IMR-90 (cell line): ENCODE data around the gene KLK14. TPM values are rescaled to one million over a fixed set of nuclear protein-coding genes. Genes with fewer than 3 reads are reported as not detected.

Experiments
- ATAC-seq: fragments of 200-7000 bp; cut with Tn5 transposase; 2 replicates; pipeline ENCODE4 v1.9.1; 2020; ENCODE audit warnings: low read depth, mild to moderate bottlenecking, moderate library complexity
- BruUV-seq: library from RNA; stranded (reverse); fragments of 400-500 nt; replicated peaks from 2 replicates; lab custom pipeline; 2021; lab: Mats Ljungman, UMichigan
- CTCF ChIA-PET: fragments of 300-600 bp; formaldehyde crosslinking; extraction: SDS; loops from one replicate; lab custom pipeline; 2021; ENCODE audit warnings: antibody characterized with exemption; lab: Yijun Ruan, JAX
- POLR2A ChIA-PET: fragments of 300-600 bp; sonication (Branson Sonifier 250); formaldehyde crosslinking; loops from one replicate; lab custom pipeline; 2022; ENCODE audit warnings: antibody characterized with exemption; ENCODE audit not compliant: unreplicated experiment; lab: Charles Lee
- DNase-seq: peaks from one replicate; pipeline ENCODE4 v3.0.0; 2013
- H2AFZ ChIP-seq: replicated peaks from 2 replicates; pipeline ENCODE3; 2013; ENCODE audit warnings: low read length, mild to moderate bottlenecking; ENCODE audit not compliant: poor library complexity
- H2AK5ac ChIP-seq: 2 replicates; pipeline ENCODE4 v1.6.1; 2013; ENCODE audit warnings: low read depth, low read length, inconsistent platforms
- H2AK9ac ChIP-seq: replicated peaks from 2 replicates; pipeline ENCODE3; 2013; ENCODE audit warnings: mild to moderate bottlenecking, low read depth, low read length, moderate library complexity; ENCODE audit not compliant: poor library complexity
- H2BK120ac ChIP-seq: 2 replicates; pipeline ENCODE4 v1.6.1; 2013; ENCODE audit warnings: low read depth, low read length, inconsistent platforms
- H2BK15ac ChIP-seq: 3 replicates; pipeline ENCODE4 v1.6.1; 2013; ENCODE audit warnings: low read depth, low read length, inconsistent platforms
- H2BK20ac ChIP-seq: 2 replicates; pipeline ENCODE4 v1.6.1; 2013; ENCODE audit warnings: low read depth, mild to moderate bottlenecking, inconsistent platforms, low read length, moderate library complexity
- H2BK5ac ChIP-seq: 2 replicates; pipeline ENCODE4 v1.6.1; 2013; ENCODE audit warnings: mild to moderate bottlenecking, low read depth, low read length, inconsistent platforms; ENCODE audit not compliant: poor library complexity, severe bottlenecking
- H3K14ac ChIP-seq: replicated peaks from 2 replicates; pipeline ENCODE4 v1.6.1; 2013; ENCODE audit warnings: low read depth, low read length, inconsistent platforms
- H3K18ac ChIP-seq: 2 replicates; pipeline ENCODE4 v1.6.1; 2013; ENCODE audit warnings: low read depth, low read length, control low read depth
- H3K23ac ChIP-seq: 2 replicates; pipeline ENCODE4 v1.6.1; 2013; ENCODE audit warnings: low read depth, low read length, inconsistent platforms
- H3K27ac ChIP-seq: 2 replicates; pipeline ENCODE4 v1.5.1; 2013; ENCODE audit warnings: mild to moderate bottlenecking, control low read depth, low read length; ENCODE audit not compliant: insufficient read depth
- H3K27me3 ChIP-seq: 2 replicates; pipeline ENCODE4 v1.6.1; 2013; ENCODE audit warnings: low read length; ENCODE audit not compliant: control insufficient read depth, insufficient read depth
- H3K36me3 ChIP-seq: 2 replicates; pipeline ENCODE4 v1.6.1; 2013; ENCODE audit warnings: low read length, mixed read lengths; ENCODE audit not compliant: control insufficient read depth, insufficient read depth
- H3K4ac ChIP-seq: 2 replicates; pipeline ENCODE4 v1.6.1; 2013; ENCODE audit warnings: low read depth, low read length, inconsistent platforms
- H3K4me1 ChIP-seq: 2 replicates; pipeline ENCODE4 v1.6.1; 2013; ENCODE audit warnings: low read length, mixed read lengths; ENCODE audit not compliant: control insufficient read depth, insufficient read depth
- H3K4me2 ChIP-seq: 2 replicates; pipeline ENCODE4 v1.6.1; 2013; ENCODE audit warnings: low read depth, mild to moderate bottlenecking, control low read depth, low read length, moderate library complexity
- H3K4me3 ChIP-seq: 2 replicates; pipeline ENCODE4 v1.5.1; 2013; ENCODE audit warnings: low read depth, mild to moderate bottlenecking, control low read depth, low read length, moderate library complexity; ENCODE audit not compliant: insufficient read depth
- H3K56ac ChIP-seq: 2 replicates; pipeline ENCODE4 v1.6.1; 2013; ENCODE audit warnings: low read length, inconsistent platforms; ENCODE audit not compliant: insufficient read depth; ENCODE audit errors: extremely low read depth
- H3K79me1 ChIP-seq, 2 experiments: 2 replicates each; pipeline ENCODE4 v1.6.1; 2013; ENCODE audit warnings: low read length in 2 of 2, inconsistent platforms in 1 of 2, low read depth in 1 of 2
- H3K9ac ChIP-seq: 2 replicates; pipeline ENCODE4 v1.6.1; 2013; ENCODE audit warnings: low read depth, low read length, control low read depth
- H3K9me1 ChIP-seq: 2 replicates; pipeline ENCODE4 v1.6.1; 2013; ENCODE audit warnings: low read length, inconsistent platforms; ENCODE audit not compliant: insufficient read depth
- H3K9me3 ChIP-seq: 2 replicates; pipeline ENCODE4 v1.6.1; 2013; ENCODE audit warnings: low read length; ENCODE audit not compliant: control insufficient read depth, insufficient read depth
- H4K20me1 ChIP-seq: 2 replicates; pipeline ENCODE4 v1.6.1; 2013; ENCODE audit warnings: low read length, inconsistent platforms; ENCODE audit not compliant: insufficient read depth
- H4K5ac ChIP-seq: 2 replicates; pipeline ENCODE4 v1.6.1; 2013; ENCODE audit warnings: mild to moderate bottlenecking, low read depth, low read length, control low read depth
- H4K8ac ChIP-seq, 2 experiments: 2 replicates each; pipeline ENCODE4 v1.6.1; 2013; ENCODE audit warnings: low read depth in 2 of 2, low read length in 2 of 2, control low read depth in 1 of 2, inconsistent platforms in 1 of 2
- H4K91ac ChIP-seq: 2 replicates; pipeline ENCODE4 v1.6.1; 2013; ENCODE audit warnings: low read depth, low read length, inconsistent platforms; ENCODE audit not compliant: insufficient read depth
- BHLHE40 ChIP-seq: fragments of 150-350 bp; IDR thresholded peaks from 2 replicates; pipeline ENCODE4 v1.6.1; 2016; ENCODE audit warnings: mild to moderate bottlenecking, low read depth, low read length
- CEBPB ChIP-seq: IDR thresholded peaks from 2 replicates; pipeline ENCODE4 v1.6.1; 2012; ENCODE audit warnings: low read depth, low read length, improper control_type of control experiment
- CHD1 ChIP-seq: IDR thresholded peaks from 2 replicates; pipeline ENCODE4 v1.6.1; 2012; ENCODE audit warnings: low read depth, low read length, improper control_type of control experiment
- FOS ChIP-seq: fragments of 150-350 bp; IDR thresholded peaks from 2 replicates; pipeline ENCODE4 v1.6.1; 2016; ENCODE audit warnings: low read depth, low read length
- MAFK ChIP-seq: IDR thresholded peaks from 2 replicates; pipeline ENCODE4 v1.6.1; 2012; ENCODE audit warnings: low read depth, low read length, improper control_type of control experiment
- MAZ ChIP-seq: IDR thresholded peaks from 2 replicates; pipeline ENCODE4 v1.6.1; 2012; ENCODE audit warnings: low read depth, mild to moderate bottlenecking, low read length, improper control_type of control experiment, moderate library complexity, borderline replicate concordance
- MXI1 ChIP-seq: IDR thresholded peaks from 2 replicates; pipeline ENCODE4 v1.6.1; 2012; ENCODE audit warnings: low read depth, mild to moderate bottlenecking, low read length, moderate library complexity, borderline replicate concordance
- NFE2L2 ChIP-seq: fragments of 150-350 bp; IDR thresholded peaks from 2 replicates; pipeline ENCODE4 v1.6.1; 2016; ENCODE audit warnings: low read depth, mild to moderate bottlenecking, low read length
- POLR2A ChIP-seq: IDR thresholded peaks from 2 replicates; pipeline ENCODE4 v1.6.1; 2012; ENCODE audit warnings: mild to moderate bottlenecking, low read depth, low read length
- RAD21 ChIP-seq: IDR thresholded peaks from 2 replicates; pipeline ENCODE4 v1.6.1; 2012; ENCODE audit warnings: low read length, improper control_type of control experiment
- RCOR1 ChIP-seq: IDR thresholded peaks from 2 replicates; pipeline ENCODE4 v1.6.1; 2012; ENCODE audit warnings: mild to moderate bottlenecking, low read length, improper control_type of control experiment; ENCODE audit not compliant: insufficient replicate concordance
- RFX5 ChIP-seq: IDR thresholded peaks from 2 replicates; pipeline ENCODE4 v1.8.0; 2012; ENCODE audit warnings: low read depth, mild to moderate bottlenecking, low read length, moderate library complexity
- SMC3 ChIP-seq: fragments of 150-350 bp; IDR thresholded peaks from 2 replicates; pipeline ENCODE4 v1.6.1; 2016; ENCODE audit warnings: low read depth, mild to moderate bottlenecking, antibody characterized with exemption, low read length, moderate library complexity
- WGBS, 2 experiments: methylation state at CpG; one replicate each; pipeline versions ENCODE4 v1.1.5 to v1.1.7; 2013; ENCODE audit warnings: missing lambda C conversion rate in 2 of 2; ENCODE audit not compliant: insufficient read length in 1 of 2; ENCODE audit errors: extremely low coverage in 2 of 2; 5-methylcytosine and 5-hydroxymethylcytosine counted together
- dilution Hi-C: fragments of 300-500 bp; cut with HindIII; formaldehyde crosslinking; loops from one replicate; pipeline ENCODE4 v1.14.3; 2018; ENCODE audit warnings: low sequenced_read_pairs; ENCODE audit not compliant: unreplicated experiment
- in situ Hi-C: fragments of 300-500 bp; cut with MboI; formaldehyde crosslinking; loops from 3 replicates; pipeline ENCODE4 v1.14.3; 2019; ENCODE audit warnings: low sequenced_read_pairs, inconsistent platforms, mixed read lengths
- intact Hi-C: fragments of 100-400 bp; cut with micrococcal nuclease; formaldehyde crosslinking; loops from 2 replicates; pipeline ENCODE4 v1.10.0; 2022
- polyA plus RNA-seq, 3 experiments: library from polyadenylated mRNA; depleted of rRNA; stranded (reverse); fragments of >200 nt; gene quantifications; 2 replicates each; pipeline ENCODE4 v1.2.3, GENCODE V29; 2012; ENCODE audit warnings: low replicate concordance in 1 of 3
- total RNA-seq: library from RNA; depleted of rRNA; stranded (reverse); fragments of >200 nt; gene quantifications from 2 replicates; pipeline ENCODE4 v1.2.3, GENCODE V29; 2012
- TF ChIP-seq, protein P1 (sequence below): conservative IDR thresholded peaks from 2 replicates; pipeline ENCODE4 v1.5.1; 2012; ENCODE audit warnings: mild to moderate bottlenecking, low read depth, low read length, improper control_type of control experiment
- TF ChIP-seq, protein P2 (sequence below): fragments of 150-350 bp; IDR thresholded peaks from 2 replicates; pipeline ENCODE4 v1.6.1; 2016; ENCODE audit warnings: low read depth, mild to moderate bottlenecking, low read length, moderate library complexity, borderline replicate concordance
- TF ChIP-seq, protein P3 (sequence below): fragments of 150-350 bp; IDR thresholded peaks from 2 replicates; pipeline ENCODE4 v1.6.1; 2017; ENCODE audit warnings: mild to moderate bottlenecking, antibody characterized with exemption, low read length, low read depth

The KLK14 gene
- total and polyA plus RNA-seq, 2 of the 4 experiments (the other 2 are of a cell fraction): not detected

DNA sequence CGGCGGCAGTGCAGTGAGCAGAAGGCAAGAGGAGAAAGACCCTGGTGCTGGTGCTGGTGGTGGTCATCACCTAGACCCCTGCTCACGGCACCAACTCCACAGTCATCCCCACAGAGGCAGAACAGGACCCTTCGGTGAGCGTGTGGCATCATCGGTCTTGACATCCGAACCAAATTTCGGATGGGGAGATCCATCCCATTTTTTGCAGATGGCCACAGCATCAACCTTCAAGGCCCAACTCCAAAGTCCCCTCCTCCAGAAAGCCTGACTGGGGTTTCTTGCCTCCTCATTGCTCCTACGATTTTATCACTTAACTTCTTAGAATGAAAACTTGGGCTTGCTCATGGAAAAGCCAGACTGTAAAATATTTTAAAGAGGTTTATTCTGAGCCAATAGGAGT, 39.2 kb downstream of the KLK14 start:
- Histone ChIP-seq H2BK120ac (no peak overlapping the region), H4K8ac (no peak overlapping the region), H2AFZ (no peak overlapping the region), H3K4ac (no peak overlapping the region), H3K27me3 (no peaks in the 10 kb centered on the region), H2AK5ac (no peak overlapping the region), H3K9me3 (no peaks in the 10 kb centered on the region), H3K14ac (no peak overlapping the region), H3K23ac (no peak overlapping the region), H4K5ac (no peak overlapping the region), H3K9me1 (no peaks in the 10 kb centered on the region), H3K18ac (no peak overlapping the region), H3K4me2 (no peak overlapping the region), H3K36me3 (no peaks in the 10 kb centered on the region), H4K20me1 (no peaks in the 10 kb centered on the region), H2BK20ac (no peak overlapping the region), H2BK5ac (no peak overlapping the region), H2BK15ac (no peak overlapping the region), H3K9ac (no peak overlapping the region), H4K91ac (no peak overlapping the region), H3K4me3 (no peak overlapping the region), H3K4me1 (no peaks in the 10 kb centered on the region), H2AK9ac (no peak overlapping the region), H3K79me1 (no peaks in the 10 kb centered on the region), H3K56ac (no peak overlapping the region), H3K27ac (no peak overlapping the region)
- ATAC-seq: no peak
- CTCF ChIA-PET: no interaction called here
- intact Hi-C loops (no loop called here), in situ Hi-C loops (no loop called here), dilution Hi-C loops (no loop called here)
- no peak for TF ChIP-seq FOS
- TF ChIP-seq POLR2A: no peak
- TF ChIP-seq CEBPB: no peak
- TF ChIP-seq BHLHE40: no peak
- no peak for TF ChIP-seq CHD1
- TF ChIP-seq RCOR1: no peak
- no peak for TF ChIP-seq MXI1
- TF ChIP-seq, protein P1, sequence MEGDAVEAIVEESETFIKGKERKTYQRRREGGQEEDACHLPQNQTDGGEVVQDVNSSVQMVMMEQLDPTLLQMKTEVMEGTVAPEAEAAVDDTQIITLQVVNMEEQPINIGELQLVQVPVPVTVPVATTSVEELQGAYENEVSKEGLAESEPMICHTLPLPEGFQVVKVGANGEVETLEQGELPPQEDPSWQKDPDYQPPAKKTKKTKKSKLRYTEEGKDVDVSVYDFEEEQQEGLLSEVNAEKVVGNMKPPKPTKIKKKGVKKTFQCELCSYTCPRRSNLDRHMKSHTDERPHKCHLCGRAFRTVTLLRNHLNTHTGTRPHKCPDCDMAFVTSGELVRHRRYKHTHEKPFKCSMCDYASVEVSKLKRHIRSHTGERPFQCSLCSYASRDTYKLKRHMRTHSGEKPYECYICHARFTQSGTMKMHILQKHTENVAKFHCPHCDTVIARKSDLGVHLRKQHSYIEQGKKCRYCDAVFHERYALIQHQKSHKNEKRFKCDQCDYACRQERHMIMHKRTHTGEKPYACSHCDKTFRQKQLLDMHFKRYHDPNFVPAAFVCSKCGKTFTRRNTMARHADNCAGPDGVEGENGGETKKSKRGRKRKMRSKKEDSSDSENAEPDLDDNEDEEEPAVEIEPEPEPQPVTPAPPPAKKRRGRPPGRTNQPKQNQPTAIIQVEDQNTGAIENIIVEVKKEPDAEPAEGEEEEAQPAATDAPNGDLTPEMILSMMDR: no peak
- TF ChIP-seq, protein P2, sequence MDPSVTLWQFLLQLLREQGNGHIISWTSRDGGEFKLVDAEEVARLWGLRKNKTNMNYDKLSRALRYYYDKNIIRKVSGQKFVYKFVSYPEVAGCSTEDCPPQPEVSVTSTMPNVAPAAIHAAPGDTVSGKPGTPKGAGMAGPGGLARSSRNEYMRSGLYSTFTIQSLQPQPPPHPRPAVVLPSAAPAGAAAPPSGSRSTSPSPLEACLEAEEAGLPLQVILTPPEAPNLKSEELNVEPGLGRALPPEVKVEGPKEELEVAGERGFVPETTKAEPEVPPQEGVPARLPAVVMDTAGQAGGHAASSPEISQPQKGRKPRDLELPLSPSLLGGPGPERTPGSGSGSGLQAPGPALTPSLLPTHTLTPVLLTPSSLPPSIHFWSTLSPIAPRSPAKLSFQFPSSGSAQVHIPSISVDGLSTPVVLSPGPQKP: no peak
- no peak for TF ChIP-seq MAFK
- TF ChIP-seq RFX5: no peak
- TF ChIP-seq SMC3: no peak
- TF ChIP-seq MAZ: no peak
- no peak for TF ChIP-seq NFE2L2
- TF ChIP-seq, protein P3, sequence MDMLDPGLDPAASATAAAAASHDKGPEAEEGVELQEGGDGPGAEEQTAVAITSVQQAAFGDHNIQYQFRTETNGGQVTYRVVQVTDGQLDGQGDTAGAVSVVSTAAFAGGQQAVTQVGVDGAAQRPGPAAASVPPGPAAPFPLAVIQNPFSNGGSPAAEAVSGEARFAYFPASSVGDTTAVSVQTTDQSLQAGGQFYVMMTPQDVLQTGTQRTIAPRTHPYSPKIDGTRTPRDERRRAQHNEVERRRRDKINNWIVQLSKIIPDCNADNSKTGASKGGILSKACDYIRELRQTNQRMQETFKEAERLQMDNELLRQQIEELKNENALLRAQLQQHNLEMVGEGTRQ: no peak
- no peak for TF ChIP-seq RAD21
- no peak for DNase-seq
- POLR2A ChIA-PET: no interaction called here
- WGBS, 2 experiments: no CpG with 5 or more reads among the region's 9 CpGs
- no TSS peak for BruUV-seq
